Adrenal gland (tissue), 12 donors: ENCODE results near the gene NUAK1. TPM values are rescaled to one million over a fixed set of nuclear protein-coding genes. Genes with fewer than 3 reads are reported as not detected.
A peak's percentile ranks its signal among the peaks of the same experiment; 100 is the strongest.

ENCODE experiments used
- DNase-seq, 7 donors: peaks; one replicate each; pipeline ENCODE4 v3.0.0-alpha.2; 2019 to 2020
- H3K27ac ChIP-seq, 5 donors: fragments of 200-600 bp; sonication (generic) in 4 of 5; 1 replicate in 3 of 5; 2 replicates in 2 of 5; pipeline versions ENCODE4 v1.5.1 to v1.8.0; 2016 to 2020; ENCODE audit warnings: mild to moderate bottlenecking in 1 of 5
- H3K27me3 ChIP-seq: fragments of 200-600 bp; 2 replicates; pipeline ENCODE4 v1.8.0; 2021
- H3K36me3 ChIP-seq, 2 donors: fragments of 200-600 bp; replicated peaks in 1 of 2; 1 replicate in 1 of 2; 2 replicates in 1 of 2; pipeline versions ENCODE4 v1.5.1 to v1.8.0; 2018 to 2022
- H3K4me1 ChIP-seq, 2 donors: fragments of 200-600 bp; replicated peaks in 1 of 2; 1 replicate in 1 of 2; 2 replicates in 1 of 2; pipeline versions ENCODE4 v1.5.1 to v1.8.0; 2018 to 2021
- H3K4me3 ChIP-seq, 4 donors: fragments of 200-600 bp; sonication (generic) in 3 of 4; one replicate each; pipeline ENCODE4 v1.5.1; 2016 to 2018
- H3K9me3 ChIP-seq, 3 donors: fragments of 200-600 bp; sonication (generic) in 1 of 3; replicated peaks in 1 of 3; 1 replicate in 2 of 3; 2 replicates in 1 of 3; pipeline versions ENCODE4 v1.5.1 to v1.8.0; 2016 to 2021
- CTCF ChIP-seq, 6 experiments: fragments of 450-650 bp in 4 of 6; fragments of 200-600 bp in 2 of 6; sonication (generic) in 1 of 6; IDR thresholded peaks; 1 replicate in 5 of 6; 2 replicates in 1 of 6; pipeline versions ENCODE4 v1.5.1 to v1.8.0; 2016 to 2021; ENCODE audit warnings: antibody characterized with exemption in 6 of 6, mild to moderate bottlenecking in 2 of 6, moderate library complexity in 1 of 6
- POLR2A ChIP-seq, 2 donors: fragments of 450-650 bp; IDR thresholded peaks; one replicate each; pipeline ENCODE4 v1.6.1; 2017; ENCODE audit warnings: antibody characterized with exemption in 2 of 2, mild to moderate bottlenecking in 2 of 2, moderate library complexity in 1 of 2
- WGBS, 4 donors: extraction: QIAGEN DNeasy Blood & Tissue Kit in 2 of 4; methylation state at CpG; one replicate each; pipeline versions ENCODE4 v1.1.5 to v1.1.7; 2013 to 2017; 5-methylcytosine and 5-hydroxymethylcytosine counted together
- intact Hi-C, 2 donors: fragments of 100-400 bp; cut with DNase I; formaldehyde crosslinking; loops; one replicate each; pipeline versions ENCODE4 v1.14.1 to v1.15.0; 2022 to 2023
- polyA plus RNA-seq, 3 donors: library from polyadenylated mRNA; stranded (reverse); fragments of 200-250 nt in 2 of 3; fragments of 350-450 nt in 1 of 3; fragmentation: Illumina TruSeq in 1 of 3; extraction: RNeasy Lipid Tissue Mini Kit (QIAGEN cat#74804) in 1 of 3; gene quantifications; one replicate each; pipeline ENCODE4 v1.2.3, GENCODE V29; 2013 to 2014
- total RNA-seq, 9 donors: library from RNA; depleted of rRNA in 4 of 9; stranded (reverse); fragments of >200 nt in 4 of 9; fragments of 120-200 nt in 1 of 9; fragmentation: NEBNext Ultra II Directional in 1 of 9; extraction: Animal tissue kit (Norgen Biotek cat#: 25700) in 1 of 9; gene quantifications; one replicate each; pipeline versions ENCODE4 v1.1.0 to v1.2.4, GENCODE V29; 2013 to 2023
- donor health status: healthy with polysubstance abuse.
- donor health status: Bipolar disorder and iron deficiency.
- donor health status: DM: yes; HTN: yes; CAD: no.
- donor health status: DM: no; HTN: no; CAD: no.
- donor health status: DM: no; HTN: no; CAD: no.
- donor health status: DM: yes; HTN: yes; CAD: no.

Gene NUAK1
- total and polyA plus RNA-seq, 12 donors: 2.4 to 15.1 (median 8.4) TPM

GRCh38 chr12:106120519-106121105 is 18.1 kb downstream of the NUAK1 start:
- Histone ChIP-seq H3K27ac (peak overlapping the region in 2 of 5 donors; percentile 57 to 81), H3K27me3 (no peaks in the 10 kb centered on the region), H3K36me3 (no peaks in the 10 kb centered on the region), H3K4me3 (no peak overlapping the region), H3K9me3 (no peaks in the 10 kb centered on the region), H3K4me1 (peaks cover 0 to 34% of the 10 kb centered on the region in 2 donors)
- no peak for TF ChIP-seq CTCF (IDR thresholded peaks at IDR 0.05)
- no peak for TF ChIP-seq POLR2A (IDR thresholded peaks at IDR 0.05)
- peak in 4 of 7 donors; percentile 31 to 47 (median 40) for DNase-seq
- WGBS, 4 donors: 72 to 90% (median 82%) methylated on average over 4 to 8 of the region's 8 CpGs
- intact Hi-C loops: no loop called here

- TF ChIP-seq POLR2A (IDR thresholded peaks at IDR 0.05): no peak
- TF ChIP-seq CTCF (IDR thresholded peaks at IDR 0.05): no peak
- H3K4me3 ChIP-seq: no peak overlapping the region
- no peaks in the 10 kb centered on the region for H3K9me3 ChIP-seq
- no peaks in the 10 kb centered on the region for H3K36me3 ChIP-seq
- intact Hi-C loops: no loop called here
- H3K27me3 ChIP-seq: no peaks in the 10 kb centered on the region
- peaks cover 0 to 47% of the 10 kb centered on the region in 2 donors for H3K4me1 ChIP-seq
- 79 to 89% (median 81%) methylated on average over 9 of the region's 9 CpGs for WGBS, 4 donors
- peak overlapping the region in 2 of 5 donors; percentile 19 to 57 for H3K27ac ChIP-seq
- no peak for DNase-seq
Measured at GRCh38 chr12:106119301-106119700, 19.5 kb downstream of the NUAK1 start.

- no peak overlapping the region for H3K4me3 ChIP-seq
- no peaks in the 10 kb centered on the region for H3K36me3 ChIP-seq
- 77 to 85% (median 82%) methylated on average over 8 of the region's 8 CpGs for WGBS, 4 donors
- H3K27me3 ChIP-seq: no peaks in the 10 kb centered on the region
- H3K4me1 ChIP-seq: peaks cover 0 to 54% of the 10 kb centered on the region in 2 donors
- intact Hi-C loops: no loop called here
- no peaks in the 10 kb centered on the region for H3K9me3 ChIP-seq
- DNase-seq: no peak
- peak overlapping the region in 1 of 5 donors; percentile 38 for H3K27ac ChIP-seq
- no peak for TF ChIP-seq CTCF (IDR thresholded peaks at IDR 0.05)
Measured at GRCh38 chr12:106118381-106119130, 20.2 kb downstream of the NUAK1 start.

- intact Hi-C loops: no loop called here
- Histone ChIP-seq H3K4me1 (peaks cover 0 to 50% of the 10 kb centered on the region in 2 donors), H3K9me3 (no peaks in the 10 kb centered on the region), H3K27ac (peak overlapping the region in 2 of 5 donors; percentile 40 to 49), H3K36me3 (no peaks in the 10 kb centered on the region), H3K4me3 (no peak overlapping the region), H3K27me3 (no peaks in the 10 kb centered on the region)
- 55 to 67% (median 63%) methylated on average over 8 to 11 of the region's 11 CpGs for WGBS, 4 donors
- no peak for DNase-seq
- TF ChIP-seq POLR2A (IDR thresholded peaks at IDR 0.05): no peak
- TF ChIP-seq CTCF (IDR thresholded peaks at IDR 0.05): no peak
Measured at GRCh38 chr12:106115440-106115839, 23.3 kb downstream of the NUAK1 start.
